Stimulated activated CD8-positive, alpha-beta memory T cell treated with anti-CD3 and anti-CD28 coated beads, Interleukin-12 subunit alpha, Interleukin-12 subunit beta, amount 100 ng/mL, for 4 hours (primary cell): ENCODE data around the gene JPT2.

Experiments used
- DNase-seq: peaks from one replicate; pipeline ENCODE4 v3.0.0-alpha.2; 2020; ENCODE audit warnings: low read depth

JPT2 gene

GRCh38 chr16:1677942-1678499 is at the start of gene JPT2:
Gene JPT2 (plus strand): TSS chr16:1678279. CDS start chr16:1678313, 34 bp downstream.
- peak; percentile 93 for DNase-seq

- DNase-seq, result no peak
Observed at GRCh38 chr16:1630450-1631213, 47.4 kb upstream of the JPT2 start.

- DNase-seq, result no peak
Observed at GRCh38 chr16:1631230-1631629, 46.8 kb upstream of the JPT2 start.

GRCh38 chr16:1631931-1632637 is 46.0 kb upstream of the JPT2 start:
- no peak for DNase-seq

GRCh38 chr16:1632638-1632970 is 45.5 kb upstream of the JPT2 start:
- DNase-seq, result no peak

- DNase-seq, result no peak
Observed at GRCh38 chr16:1633310-1633709, 44.8 kb upstream of the JPT2 start.

- DNase-seq, result no peak
Observed at GRCh38 chr16:1634541-1634940, 43.5 kb upstream of the JPT2 start.

GRCh38 chr16:1635070-1635469 is 43.0 kb upstream of the JPT2 start:
- DNase-seq, result no peak

GRCh38 chr16:1637526-1637925 is 40.6 kb upstream of the JPT2 start:
- DNase-seq, result no peak

- no peak for DNase-seq
Observed at GRCh38 chr16:1638757-1639156, 39.3 kb upstream of the JPT2 start.

- no peak for DNase-seq
Observed at GRCh38 chr16:1639282-1639681, 38.8 kb upstream of the JPT2 start.

- DNase-seq, result no peak
Observed at GRCh38 chr16:1639860-1640259, 38.2 kb upstream of the JPT2 start.

- no peak for DNase-seq
Observed at GRCh38 chr16:1640261-1640941, 37.7 kb upstream of the JPT2 start.

- DNase-seq, result no peak
Observed at GRCh38 chr16:1641261-1641660, 36.8 kb upstream of the JPT2 start.

- DNase-seq, result no peak
Observed at GRCh38 chr16:1642148-1642547, 35.9 kb upstream of the JPT2 start.

- DNase-seq, result no peak
Observed at GRCh38 chr16:1642753-1643152, 35.3 kb upstream of the JPT2 start.

- DNase-seq, result no peak
Observed at GRCh38 chr16:1643521-1643920, 34.6 kb upstream of the JPT2 start.

GRCh38 chr16:1645914-1646525 is 32.1 kb upstream of the JPT2 start:
- DNase-seq, result peak; percentile 13

GRCh38 chr16:1647856-1648255 is 30.2 kb upstream of the JPT2 start:
- no peak for DNase-seq

- DNase-seq, result no peak
Observed at GRCh38 chr16:1650131-1650530, 27.9 kb upstream of the JPT2 start.

- DNase-seq, result no peak
Observed at GRCh38 chr16:1651094-1651973, 26.7 kb upstream of the JPT2 start.

GRCh38 chr16:1651974-1652312 is 26.1 kb upstream of the JPT2 start:
- no peak for DNase-seq
